Heart left ventricle (tissue), 13 donors: Measurements from ENCODE around the gene VWC2L.

Experiments used
- CTCF ChIP-seq, 12 donors: fragments of 200-600 bp; sonication (generic) in 4 of 12; IDR thresholded peaks; one replicate each; pipeline versions ENCODE4 v1.5.0 to v1.8.0; 2018 to 2022; ENCODE audit warnings: antibody characterized with exemption in 12 of 12, mild to moderate bottlenecking in 5 of 12
- POLR2A ChIP-seq, 2 donors: fragments of 450-650 bp; IDR thresholded peaks; one replicate each; pipeline ENCODE4 v1.6.1; 2017; ENCODE audit warnings: antibody characterized with exemption in 2 of 2, mild to moderate bottlenecking in 2 of 2, moderate library complexity in 2 of 2
- donor health status: ischemic (EF 13 %, LVEDD 7.1; RV severe dilation, severe dysfunction).
- donor health status: DM: no; HTN: yes; CAD: no.
- donor health status: DM: no; HTN: no; CAD: no.
- donor health status: ischemic (EF 25% LVEDD 6.9; RV normal size, moderate dysfunction).
- donor health status: ischemic (EF 25% LVEDD 5.7; RV mildly dilated, moderate dysfunction).
- donor health status: ischemic (EF 35%, LVEDD 5.7; RV mildly dilated, moderate dysfunction).
- donor health status: nonischemic (EF 11% LVEDD 7.7; RV severe dilation, severe dysfunction).
- donor health status: DM: yes; HTN: yes; CAD: no.
- donor health status: PGD.
- donor health status: ischemic (EF 29% LVEDD 5.4; RV normal size, mild dysfunction).
- donor health status: nonischemic (EF 23%, LVEDD 6.1; RV moderate dilation, normal function).

- TF ChIP-seq POLR2A (IDR thresholded peaks at IDR 0.05) (no peak), CTCF (IDR thresholded peaks at IDR 0.05) (no peak)
These were observed 54.7 kb downstream of the VWC2L start for GRCh38 chr2:214465363-214466146.
